ENCODE measurements around the gene SHROOM2. TPM values are rescaled to one million over a fixed set of nuclear protein-coding genes. Genes with fewer than 3 reads are reported as not detected.

SHROOM2 gene
- total RNA-seq, 2 donors from 2014 or later: 3.9 to 7.8 TPM

GRCh38 chrX:9888953-9889470, 102.8 kb downstream of the SHROOM2 start:
- H3K4me3 ChIP-seq: no peak overlapping the region

DNA sequence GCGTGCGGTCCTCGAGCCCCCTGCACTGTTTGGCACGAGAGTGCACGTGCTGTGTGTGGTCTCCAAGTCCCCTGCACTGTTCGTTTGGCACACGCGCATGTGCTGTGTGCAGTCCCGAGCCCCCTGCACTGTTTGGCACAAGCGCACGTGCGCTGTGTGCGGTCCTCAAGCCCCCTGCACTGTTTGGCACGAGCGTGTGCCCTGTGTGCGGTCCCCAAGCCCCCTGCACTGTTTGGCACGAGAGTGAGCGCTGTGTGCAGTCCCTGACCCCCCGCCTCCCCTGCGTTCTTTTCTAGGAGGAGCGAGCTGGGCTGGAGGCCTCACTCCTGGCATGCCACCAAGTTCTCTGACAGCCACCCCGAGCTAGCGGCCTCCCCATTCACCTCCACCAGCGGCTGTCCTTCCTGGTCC, 104.5 kb downstream of the SHROOM2 start:
- TF ChIP-seq, protein P1, sequence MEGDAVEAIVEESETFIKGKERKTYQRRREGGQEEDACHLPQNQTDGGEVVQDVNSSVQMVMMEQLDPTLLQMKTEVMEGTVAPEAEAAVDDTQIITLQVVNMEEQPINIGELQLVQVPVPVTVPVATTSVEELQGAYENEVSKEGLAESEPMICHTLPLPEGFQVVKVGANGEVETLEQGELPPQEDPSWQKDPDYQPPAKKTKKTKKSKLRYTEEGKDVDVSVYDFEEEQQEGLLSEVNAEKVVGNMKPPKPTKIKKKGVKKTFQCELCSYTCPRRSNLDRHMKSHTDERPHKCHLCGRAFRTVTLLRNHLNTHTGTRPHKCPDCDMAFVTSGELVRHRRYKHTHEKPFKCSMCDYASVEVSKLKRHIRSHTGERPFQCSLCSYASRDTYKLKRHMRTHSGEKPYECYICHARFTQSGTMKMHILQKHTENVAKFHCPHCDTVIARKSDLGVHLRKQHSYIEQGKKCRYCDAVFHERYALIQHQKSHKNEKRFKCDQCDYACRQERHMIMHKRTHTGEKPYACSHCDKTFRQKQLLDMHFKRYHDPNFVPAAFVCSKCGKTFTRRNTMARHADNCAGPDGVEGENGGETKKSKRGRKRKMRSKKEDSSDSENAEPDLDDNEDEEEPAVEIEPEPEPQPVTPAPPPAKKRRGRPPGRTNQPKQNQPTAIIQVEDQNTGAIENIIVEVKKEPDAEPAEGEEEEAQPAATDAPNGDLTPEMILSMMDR (IDR thresholded peaks at IDR 0.05): no peak
- H3K4me1 ChIP-seq: no peaks in the 10 kb centered on the region
- H3K36me3 ChIP-seq: no peaks in the 10 kb centered on the region
- intact Hi-C loops (cut with DNase I): no loop called here
- H3K9me3 ChIP-seq: no peaks in the 10 kb centered on the region
- no peaks in the 10 kb centered on the region for H3K27me3 ChIP-seq
- no peak for DNase-seq
- H3K4me3 ChIP-seq: no peak overlapping the region
- no peak overlapping the region for H3K9ac ChIP-seq (ENCODE audit: low read depth in 2 of 2, low read length in 2 of 2)
- H3K27ac ChIP-seq: no peak overlapping the region

More at GRCh38 chrX:9888953-9889470, 102.8 kb downstream of the SHROOM2 start:
- no peaks in the 10 kb centered on the region for H3K27me3 ChIP-seq
- TF ChIP-seq, protein P1 (IDR thresholded peaks at IDR 0.05): no peak
- no peak overlapping the region for H3K9ac ChIP-seq (ENCODE audit: low read depth in 2 of 2, low read length in 2 of 2)
- no peaks in the 10 kb centered on the region for H3K9me3 ChIP-seq
- H3K4me1 ChIP-seq: no peaks in the 10 kb centered on the region
- H3K27ac ChIP-seq: no peak overlapping the region
- intact Hi-C loops (cut with DNase I): loop anchor here (5.0 kb wide), 1 partner anchor 228 kb away; no protein-coding TSS in a partner anchor
- H3K36me3 ChIP-seq: no peaks in the 10 kb centered on the region
- DNase-seq: no peak

DNA sequence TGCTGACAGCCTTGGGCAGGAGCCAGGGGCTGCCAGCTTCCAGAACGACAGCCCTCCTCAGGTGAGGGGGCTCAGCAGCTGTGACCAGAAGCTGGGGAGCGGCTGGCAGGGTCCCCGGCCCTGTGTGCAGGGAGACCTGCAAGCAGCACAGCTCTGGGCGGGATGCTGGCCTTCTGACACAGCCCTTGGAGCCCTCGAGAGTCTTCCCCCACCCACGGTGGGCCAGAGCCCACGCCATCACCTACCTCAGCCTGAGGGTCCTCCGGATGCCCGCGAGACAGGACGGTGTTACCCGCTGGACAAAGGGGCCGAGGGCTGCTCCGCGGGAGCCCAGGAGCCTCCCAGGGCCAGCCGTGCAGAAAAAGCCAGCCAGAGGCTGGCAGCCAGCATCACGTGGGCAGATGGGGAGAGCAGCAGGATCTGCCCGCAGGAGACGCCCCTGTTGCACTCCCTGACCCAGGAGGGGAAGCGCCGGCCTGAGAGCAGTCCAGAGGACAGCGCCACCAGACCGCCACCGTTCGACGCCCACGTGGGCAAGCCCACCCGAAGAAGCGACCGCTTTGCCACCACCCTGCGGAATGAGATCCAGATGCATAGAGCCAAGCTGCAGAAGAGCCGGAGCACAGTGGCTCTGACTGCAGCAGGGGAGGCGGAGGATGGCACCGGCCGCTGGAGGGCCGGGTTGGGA, 109.1 kb downstream of the SHROOM2 start:
- no peaks in the 10 kb centered on the region for H3K9me3 ChIP-seq
- no peak overlapping the region for H3K27ac ChIP-seq
- TF ChIP-seq, protein P1 (IDR thresholded peaks at IDR 0.05): no peak
- no peaks in the 10 kb centered on the region for H3K27me3 ChIP-seq
- H3K36me3 ChIP-seq: no peaks in the 10 kb centered on the region
- no peak overlapping the region for H3K4me3 ChIP-seq
- H3K4me1 ChIP-seq: no peaks in the 10 kb centered on the region
- DNase-seq: no peak
- H3K9ac ChIP-seq (ENCODE audit: low read depth in 2 of 2, low read length in 2 of 2): no peak overlapping the region
- intact Hi-C loops (cut with DNase I): no loop called here

GRCh38 chrX:9897761-9898161, 111.5 kb downstream of the SHROOM2 start:
- H3K27ac ChIP-seq: no peak overlapping the region
- TF ChIP-seq, protein P1 (IDR thresholded peaks at IDR 0.05): no peak
- DNase-seq: no peak
- no peak overlapping the region for H3K9ac ChIP-seq (ENCODE audit: low read depth in 2 of 2, low read length in 2 of 2)
- intact Hi-C loops (cut with DNase I): no loop called here
- H3K4me3 ChIP-seq: no peak overlapping the region
- no peaks in the 10 kb centered on the region for H3K36me3 ChIP-seq
- H3K27me3 ChIP-seq: no peaks in the 10 kb centered on the region
- no peaks in the 10 kb centered on the region for H3K4me1 ChIP-seq
- H3K9me3 ChIP-seq: no peaks in the 10 kb centered on the region

- TF ChIP-seq, protein P1 (IDR thresholded peaks at IDR 0.05): no peak
- Histone ChIP-seq H3K4me1 (no peaks in the 10 kb centered on the region), H3K36me3 (no peaks in the 10 kb centered on the region), H3K27me3 (no peaks in the 10 kb centered on the region), H3K9ac (ENCODE audit: low read depth in 2 of 2, low read length in 2 of 2) (no peak overlapping the region), H3K27ac (no peak overlapping the region), H3K9me3 (no peaks in the 10 kb centered on the region), H3K4me3 (no peak overlapping the region)
- no peak for DNase-seq
- intact Hi-C loops (cut with DNase I): no loop called here
These were observed 113.4 kb downstream of the SHROOM2 start for GRCh38 chrX:9899640-9900111.

Measured in colonic mucosa (tissue), 4 donors.